Breast epithelium (tissue), 3 donors: ENCODE data around the gene SP2.

Source experiments
- POLR2AphosphoS5 ChIP-seq, 3 donors: sonication (generic); formaldehyde crosslinking; IDR thresholded peaks; one replicate each; pipeline ENCODE4 v1.6.1; 2017; ENCODE audit warnings: antibody characterized with exemption in 3 of 3
- TF ChIP-seq, protein P1 (sequence below), 3 donors: fragments of 450-650 bp; IDR thresholded peaks; one replicate each; pipeline ENCODE4 v1.5.1; 2016 to 2017; ENCODE audit warnings: antibody characterized with exemption in 3 of 3, mild to moderate bottlenecking in 3 of 3, moderate library complexity in 3 of 3

- TF ChIP-seq, protein P1, sequence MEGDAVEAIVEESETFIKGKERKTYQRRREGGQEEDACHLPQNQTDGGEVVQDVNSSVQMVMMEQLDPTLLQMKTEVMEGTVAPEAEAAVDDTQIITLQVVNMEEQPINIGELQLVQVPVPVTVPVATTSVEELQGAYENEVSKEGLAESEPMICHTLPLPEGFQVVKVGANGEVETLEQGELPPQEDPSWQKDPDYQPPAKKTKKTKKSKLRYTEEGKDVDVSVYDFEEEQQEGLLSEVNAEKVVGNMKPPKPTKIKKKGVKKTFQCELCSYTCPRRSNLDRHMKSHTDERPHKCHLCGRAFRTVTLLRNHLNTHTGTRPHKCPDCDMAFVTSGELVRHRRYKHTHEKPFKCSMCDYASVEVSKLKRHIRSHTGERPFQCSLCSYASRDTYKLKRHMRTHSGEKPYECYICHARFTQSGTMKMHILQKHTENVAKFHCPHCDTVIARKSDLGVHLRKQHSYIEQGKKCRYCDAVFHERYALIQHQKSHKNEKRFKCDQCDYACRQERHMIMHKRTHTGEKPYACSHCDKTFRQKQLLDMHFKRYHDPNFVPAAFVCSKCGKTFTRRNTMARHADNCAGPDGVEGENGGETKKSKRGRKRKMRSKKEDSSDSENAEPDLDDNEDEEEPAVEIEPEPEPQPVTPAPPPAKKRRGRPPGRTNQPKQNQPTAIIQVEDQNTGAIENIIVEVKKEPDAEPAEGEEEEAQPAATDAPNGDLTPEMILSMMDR (IDR thresholded peaks at IDR 0.05), result peak; percentile 76 to 87 (median 81)
- peak in 1 of 3 donors; percentile 31 for TF ChIP-seq POLR2AphosphoS5 (IDR thresholded peaks at IDR 0.05)
Observed at GRCh38 chr17:47946929-47947397, 50.9 kb downstream of the SP2 start.
